Stimulated activated CD4-positive, alpha-beta T cell treated with anti-CD3 and anti-CD28 coated beads, Interleukin-1b, Interleukin-23, amount 100 ng/mL, for 24 hours (primary cell): ENCODE results near the gene ZNF417.
A peak's percentile ranks its signal among the peaks of the same experiment; 100 is the strongest.
"Not testable (repeated sequence)": the region's sequence is repeated elsewhere in the genome, so short reads cannot be mapped to it uniquely, and the experiment has no call there.

ENCODE experiments used
- DNase-seq, 4 experiments: peaks; one replicate each; pipeline ENCODE4 v3.0.0-alpha.2; 2020; ENCODE audit warnings: low read depth in 4 of 4, low spot score in 1 of 4

ZNF417 gene

DNA sequence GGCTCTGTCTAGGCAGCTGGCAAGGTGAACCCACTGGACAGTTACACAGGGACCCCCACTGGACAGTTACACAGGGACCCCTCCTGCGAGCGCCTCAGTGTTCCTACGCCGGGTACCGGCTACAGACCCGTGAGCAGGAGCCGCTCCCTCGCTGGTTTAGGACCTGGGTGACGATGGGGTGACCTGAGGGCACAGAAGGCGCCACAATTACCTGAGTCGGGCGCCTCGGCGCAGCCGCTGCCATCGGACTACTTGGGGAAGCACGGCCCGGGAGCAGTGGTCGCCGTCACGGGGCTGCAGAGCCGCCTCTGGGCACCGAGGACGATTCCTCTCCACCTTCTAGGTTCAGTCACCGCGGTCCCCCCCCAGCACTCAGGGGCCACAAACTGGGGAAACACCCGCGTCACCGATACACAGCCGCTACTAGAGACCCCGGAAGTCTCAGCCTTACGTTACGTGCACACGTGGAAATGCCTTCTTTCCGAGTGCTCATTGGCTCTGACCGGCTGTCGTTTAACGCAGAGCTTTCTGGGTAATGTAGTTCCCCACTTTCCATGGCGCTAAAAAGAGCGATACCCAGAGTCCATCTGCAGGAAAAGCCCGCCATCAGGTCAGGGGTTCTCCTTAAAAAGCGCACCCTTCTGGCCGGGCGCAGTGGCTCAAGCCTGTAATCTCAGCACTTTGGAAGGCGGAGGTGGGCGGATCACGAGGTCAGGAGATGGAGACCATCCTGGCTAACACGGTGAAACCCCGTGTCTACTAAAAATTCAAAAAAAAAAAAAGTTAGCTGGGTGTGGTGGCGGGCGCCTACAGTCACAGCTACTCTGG, at the start of gene ZNF417:
Gene ZNF417, minus strand, starts transcription at position 425 of the 828 bp plus-strand sequence. Its CDS starts 181 bp downstream, at position 244.
- peak; percentile 45 to 70 (median 58) for DNase-seq

DNA sequence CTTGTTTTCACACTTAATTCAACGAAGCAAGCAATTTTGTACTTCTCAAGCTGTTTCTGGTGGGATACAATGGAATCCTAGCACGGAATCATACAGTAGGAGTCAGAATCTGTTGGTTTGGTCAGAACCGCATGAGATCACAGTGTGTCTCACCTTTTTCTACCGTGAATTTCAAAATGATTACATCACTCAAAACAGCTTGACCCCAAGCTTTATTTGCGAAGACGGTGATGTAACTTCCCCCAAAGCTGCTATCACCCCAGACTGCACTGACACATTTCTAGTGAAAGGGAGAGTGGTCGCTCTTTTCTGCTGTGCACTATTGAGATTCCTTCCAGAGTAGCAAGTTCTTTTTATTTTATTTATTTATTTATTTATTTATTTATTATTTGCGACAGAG, 48.4 kb upstream of the ZNF417 start:
- DNase-seq = no peak

DNA sequence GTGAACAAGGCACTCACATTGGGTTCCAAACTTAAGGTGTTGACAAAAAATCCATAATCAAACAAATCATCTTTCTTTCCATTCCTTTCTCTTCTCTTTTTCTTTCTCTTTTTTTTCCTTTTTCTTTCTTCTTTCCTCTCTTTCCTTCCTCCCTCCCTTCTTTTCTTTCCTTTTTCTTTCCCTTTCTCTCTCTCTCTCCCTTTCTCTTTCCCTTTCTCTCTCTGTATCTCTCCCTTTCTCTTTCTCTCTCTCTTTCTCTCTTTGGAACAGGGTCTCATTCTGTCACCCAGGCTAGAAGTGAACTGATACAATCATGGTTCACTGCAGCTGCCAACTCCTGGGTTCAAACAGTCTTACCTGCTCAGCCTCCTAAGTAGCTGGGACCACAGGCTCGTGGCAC, 45.4 kb upstream of the ZNF417 start:
- DNase-seq = no peak

DNA sequence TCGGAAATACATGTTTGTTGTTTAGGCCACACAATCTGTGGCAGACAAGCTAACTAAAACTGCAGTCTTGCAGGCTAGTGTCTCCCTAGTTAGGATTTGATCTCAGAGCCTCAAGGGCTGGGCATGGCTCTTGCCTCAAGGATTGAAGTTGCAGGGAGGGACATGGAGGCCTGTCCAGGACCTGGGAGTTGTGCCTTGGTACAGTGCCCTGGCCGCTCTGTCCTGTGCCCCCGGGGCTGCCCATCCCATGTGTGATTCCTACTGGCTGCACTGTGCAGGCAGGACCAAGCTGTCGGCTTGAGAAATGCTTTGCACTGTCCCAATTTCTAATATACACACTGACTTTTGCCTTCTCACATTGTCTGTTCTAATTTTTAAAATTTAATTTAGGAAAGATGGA, 38.6 kb upstream of the ZNF417 start:
- DNase-seq = no peak

DNA sequence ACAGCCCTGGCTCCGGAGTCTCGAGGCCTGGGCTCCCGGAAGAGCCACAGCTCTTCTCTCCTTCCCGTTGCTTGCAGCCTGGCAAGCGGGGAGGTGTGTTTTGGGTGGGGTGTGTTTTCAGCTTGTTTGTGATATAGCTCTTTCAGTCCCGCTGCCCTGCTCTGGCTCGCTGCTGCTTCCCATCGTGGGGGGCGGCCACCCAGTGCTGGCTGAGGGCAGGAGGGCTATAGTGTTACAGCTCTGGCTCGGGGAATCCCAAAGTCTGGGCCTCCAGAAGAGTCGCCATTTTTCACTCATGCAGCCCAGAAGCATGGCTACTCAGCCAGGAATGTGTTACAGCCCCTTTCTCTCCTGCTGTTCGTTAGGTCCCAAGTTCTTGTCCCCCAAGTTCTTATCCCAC, 33.3 kb upstream of the ZNF417 start:
- DNase-seq = no peak

DNA sequence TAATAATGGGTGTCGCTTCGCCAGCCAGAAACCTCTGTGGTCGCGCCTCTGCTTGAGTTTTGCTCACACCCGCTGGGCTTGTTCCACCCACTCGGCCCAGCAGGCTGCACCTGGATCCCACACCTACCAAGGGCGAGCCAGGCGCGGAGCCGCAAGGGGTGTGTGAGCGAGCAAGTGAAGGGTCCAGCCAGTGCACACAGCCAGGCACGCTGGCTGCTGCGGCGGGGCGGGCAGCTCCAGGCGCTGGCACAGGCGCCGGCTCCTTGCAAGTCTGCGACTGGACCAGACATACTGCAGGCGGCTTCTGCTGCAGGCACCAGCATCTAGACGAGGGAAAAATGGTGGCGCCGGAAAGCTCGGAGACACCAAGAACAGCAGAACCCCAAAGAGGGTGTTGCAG, 32.9 kb upstream of the ZNF417 start:
- no peak for DNase-seq

DNA sequence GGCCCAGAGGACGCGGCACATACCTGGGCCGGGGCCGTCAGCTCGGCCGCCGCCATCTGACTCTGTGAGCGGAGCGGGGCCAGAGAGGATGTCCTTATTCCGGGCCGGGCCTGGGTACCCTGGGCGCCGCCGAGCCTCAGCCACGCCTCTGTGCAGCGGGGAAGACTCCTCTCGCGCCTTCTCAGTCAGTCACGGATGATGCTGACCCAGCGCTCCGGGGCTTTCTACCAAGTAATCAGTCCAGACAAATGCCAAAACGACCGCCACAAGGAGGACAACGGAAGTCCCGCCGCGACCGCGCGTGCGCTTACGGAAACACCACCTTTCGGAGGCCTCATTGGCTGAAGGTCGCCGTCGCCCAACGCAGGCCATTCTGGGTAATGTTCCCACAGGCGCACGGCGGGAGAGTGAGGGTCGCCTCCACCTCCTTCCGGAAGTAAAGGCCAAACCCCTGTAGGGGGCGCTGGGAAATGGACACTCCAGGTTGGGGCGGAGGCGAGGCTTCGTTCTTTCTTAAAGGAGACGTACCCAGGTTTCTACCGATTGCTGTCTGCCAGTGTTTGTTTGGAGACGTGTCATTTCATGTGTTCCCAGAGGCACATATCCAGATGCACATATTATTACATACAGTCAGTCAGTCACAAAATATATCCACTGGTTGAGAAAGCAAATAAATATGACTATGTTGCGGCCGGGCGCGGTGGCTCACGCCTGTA, 31.2 kb upstream of the ZNF417 start, which contains the start of gene ZNF256:
Gene ZNF256, minus strand, starts transcription at position 288 of the 716 bp plus-strand sequence. Its CDS starts 232 bp downstream, at position 56.
- peak; percentile 79 to 86 (median 84) for DNase-seq

DNA sequence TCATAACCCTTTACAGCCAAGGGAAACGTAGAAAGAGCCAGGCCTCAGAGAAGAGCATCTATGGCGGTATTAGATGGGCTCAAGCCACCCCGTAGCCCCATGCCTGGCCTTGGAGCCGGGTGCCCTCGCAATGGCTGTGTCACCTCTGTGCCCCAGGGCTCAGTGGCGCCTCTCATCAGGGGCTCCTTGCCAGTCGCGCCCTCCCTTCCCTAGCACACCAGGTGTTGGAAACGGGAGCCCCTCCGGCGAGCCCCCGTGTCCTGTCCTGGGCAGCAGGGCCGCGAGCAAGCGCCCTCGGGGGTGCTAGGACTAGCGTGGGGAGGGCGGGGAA, 30.7 kb upstream of the ZNF417 start:
- no peak for DNase-seq

DNA sequence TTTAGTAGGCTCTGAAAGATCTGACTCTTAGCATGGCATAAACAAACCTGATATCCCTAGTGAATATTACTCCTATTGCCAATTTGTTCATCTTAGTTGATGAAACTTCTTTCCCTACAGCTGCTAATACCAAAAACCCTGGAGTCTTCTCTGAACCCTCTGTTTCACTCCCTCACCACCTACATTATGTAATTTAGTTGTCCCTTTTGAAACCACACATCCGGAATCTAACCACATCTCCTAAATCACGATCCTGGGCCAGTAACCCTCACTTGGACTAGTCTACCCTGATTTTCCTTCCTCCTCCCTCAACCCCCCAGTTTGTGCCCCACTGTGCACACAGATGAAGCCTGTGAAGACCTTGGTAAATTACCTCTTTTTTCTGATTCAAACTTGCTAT, 29.9 kb upstream of the ZNF417 start:
- DNase-seq = no peak

DNA sequence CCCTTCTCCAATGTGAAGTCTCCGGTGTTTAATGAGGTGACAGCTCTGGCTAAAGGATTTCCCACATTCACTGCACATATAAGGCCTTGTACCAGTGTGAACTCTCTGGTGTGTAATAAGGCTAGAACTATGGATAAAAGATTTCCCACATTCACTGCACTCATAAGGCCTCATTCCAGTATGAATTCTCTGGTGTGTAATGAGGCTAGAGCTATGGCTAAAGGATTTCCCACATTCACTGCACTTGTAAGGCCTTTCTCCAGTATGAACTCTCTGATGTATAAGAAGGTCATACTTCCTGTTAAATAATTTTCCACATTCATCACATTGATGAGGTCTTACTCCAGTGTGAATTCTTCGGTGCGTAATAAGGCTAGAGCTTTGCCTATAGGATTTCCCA, 25.2 kb upstream of the ZNF417 start:
- no peak for DNase-seq

DNA sequence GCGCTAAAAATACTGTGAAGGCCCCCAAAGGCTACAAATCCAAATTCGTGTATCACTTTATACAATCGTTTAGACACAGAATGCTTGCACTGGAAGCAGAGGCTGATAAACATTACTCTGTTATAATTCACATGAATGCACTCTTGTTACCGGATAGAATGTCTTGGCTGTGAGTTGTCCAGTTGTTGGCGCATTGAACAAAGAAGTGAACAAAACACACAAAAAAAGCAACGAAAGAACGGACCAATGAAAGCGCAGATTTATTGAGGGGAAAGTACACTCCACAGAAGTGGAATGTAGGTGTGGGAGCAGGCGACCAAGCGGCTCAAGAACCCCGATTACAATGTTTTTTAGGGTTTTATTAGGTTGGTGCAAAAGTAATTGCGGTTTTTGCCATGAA, 19.3 kb upstream of the ZNF417 start:
- no peak for DNase-seq

DNA sequence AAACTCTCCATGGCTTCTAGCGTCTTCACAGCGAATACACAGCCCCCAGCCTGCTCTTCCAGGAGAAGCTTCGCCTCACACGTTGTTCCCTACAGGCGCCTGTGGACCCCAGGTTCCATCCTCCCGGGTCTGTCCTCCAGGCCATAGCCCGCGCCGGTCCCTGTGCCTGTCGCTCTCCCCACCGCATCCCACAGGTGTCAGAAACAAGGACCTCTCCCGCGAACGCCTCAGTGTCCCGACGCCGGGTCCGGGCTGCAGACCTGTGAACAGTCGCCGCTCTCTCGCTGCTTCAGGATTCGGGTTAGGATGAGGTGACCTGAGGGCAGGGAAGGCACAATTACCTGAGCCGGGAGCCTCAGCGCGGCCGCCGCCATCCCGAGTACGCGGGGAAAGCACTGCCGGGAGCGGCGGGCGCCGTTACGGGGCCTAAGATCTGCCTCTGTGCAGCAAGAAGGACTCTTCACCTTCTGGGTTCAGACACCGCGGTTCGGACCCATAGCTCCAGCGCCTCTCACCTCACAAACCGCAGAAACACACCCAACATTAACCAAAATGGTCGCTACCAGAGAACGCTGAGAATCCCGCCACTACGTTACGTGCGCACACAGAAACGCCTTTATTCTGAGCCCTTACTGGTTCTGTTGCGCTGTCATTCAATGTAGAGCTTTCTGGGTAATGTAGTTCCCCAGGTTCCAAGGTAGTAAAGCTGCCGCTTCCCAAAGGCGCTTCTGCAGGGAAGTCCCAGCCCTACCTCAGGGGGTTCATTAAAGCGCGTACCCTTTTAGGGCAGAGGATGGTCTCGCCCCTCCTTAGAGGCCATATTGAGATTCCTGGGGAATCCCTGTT, 18.7 kb upstream of the ZNF417 start, which contains the start of gene ZNF418:
Gene ZNF418, minus strand, starts transcription at position 583 of the 846 bp plus-strand sequence. CDS start 1,580 bp downstream, outside the sequence.
- DNase-seq = peak in 1 of 4 experiments; percentile 8

DNA sequence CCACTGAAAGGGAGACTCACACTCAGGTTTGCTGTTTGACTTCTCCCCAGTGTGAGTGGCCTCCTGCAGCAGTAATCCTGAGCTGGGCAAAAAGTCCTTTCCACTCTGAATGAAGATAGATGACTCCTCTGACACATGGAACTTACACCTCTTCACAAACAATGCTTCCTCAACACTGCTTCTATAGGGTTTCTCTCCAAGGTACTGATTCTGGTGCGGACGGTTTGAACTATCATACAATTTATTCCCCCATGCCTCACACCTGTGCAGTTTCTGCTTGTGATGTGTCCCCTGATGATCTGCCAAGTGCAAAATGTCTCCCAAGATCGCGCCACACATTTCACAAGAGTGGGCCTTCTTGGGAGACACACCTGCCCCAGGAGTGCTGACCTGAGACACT, 11.2 kb upstream of the ZNF417 start:
- no peak for DNase-seq

DNA sequence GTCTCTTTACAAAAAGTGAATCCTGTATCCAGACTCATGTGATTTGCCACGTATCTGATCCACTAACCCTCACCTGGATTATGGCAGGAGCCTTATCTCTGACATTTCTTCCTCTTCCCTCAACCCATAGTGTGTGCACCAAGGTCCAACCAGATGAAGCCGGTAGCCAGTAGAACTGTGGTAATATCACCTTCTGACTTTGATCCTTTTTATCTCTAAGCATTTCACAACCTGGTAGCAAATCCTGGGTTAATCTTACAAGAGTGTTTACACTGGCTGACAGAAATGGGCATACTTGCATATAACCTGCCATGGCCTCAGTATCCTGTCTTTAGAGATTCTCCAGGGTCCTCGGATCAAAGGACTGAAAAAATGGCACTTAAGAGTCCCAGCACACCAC, 1.9 kb downstream of the ZNF417 start:
- DNase-seq = no peak

DNA sequence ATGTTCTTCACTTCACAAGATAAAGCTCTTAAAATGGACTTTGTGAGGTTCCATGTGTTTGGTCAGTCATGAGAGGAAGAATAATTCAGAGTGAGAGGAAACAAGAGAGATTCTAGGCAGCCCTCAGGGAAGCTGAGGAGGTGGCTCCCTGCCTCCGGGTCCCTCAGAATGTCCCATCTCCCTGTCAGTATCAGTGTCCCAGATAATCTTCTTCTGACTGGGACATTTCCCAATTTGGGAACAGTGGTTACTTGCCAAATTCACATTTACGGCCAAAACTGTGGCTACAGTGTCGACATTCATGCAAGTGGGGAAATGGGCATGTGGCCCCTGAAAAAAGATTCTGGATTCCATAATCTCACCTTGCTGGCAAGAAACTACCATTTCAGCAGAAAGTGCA, 9.0 kb downstream of the ZNF417 start:
- no peak for DNase-seq

DNA sequence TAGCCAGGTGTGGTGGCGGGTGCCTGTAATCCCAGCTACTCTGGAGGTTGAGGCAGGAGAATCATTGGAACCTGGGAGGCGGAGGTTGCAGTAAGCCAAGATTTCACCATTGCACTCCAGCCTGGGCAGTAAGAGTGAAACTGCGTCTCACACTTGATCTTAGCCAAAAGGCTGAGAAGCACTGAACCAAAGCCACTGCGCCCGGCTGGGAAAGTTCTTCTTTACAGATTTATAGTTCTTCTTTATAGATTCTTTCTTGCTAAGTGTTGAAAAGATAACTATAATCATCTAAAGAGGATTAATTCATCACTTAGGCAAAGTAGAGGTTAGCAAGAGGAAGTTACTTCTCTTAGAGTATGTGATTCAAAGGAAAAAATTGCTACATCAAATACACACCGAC, 11.1 kb downstream of the ZNF417 start:
- no peak for DNase-seq

DNA sequence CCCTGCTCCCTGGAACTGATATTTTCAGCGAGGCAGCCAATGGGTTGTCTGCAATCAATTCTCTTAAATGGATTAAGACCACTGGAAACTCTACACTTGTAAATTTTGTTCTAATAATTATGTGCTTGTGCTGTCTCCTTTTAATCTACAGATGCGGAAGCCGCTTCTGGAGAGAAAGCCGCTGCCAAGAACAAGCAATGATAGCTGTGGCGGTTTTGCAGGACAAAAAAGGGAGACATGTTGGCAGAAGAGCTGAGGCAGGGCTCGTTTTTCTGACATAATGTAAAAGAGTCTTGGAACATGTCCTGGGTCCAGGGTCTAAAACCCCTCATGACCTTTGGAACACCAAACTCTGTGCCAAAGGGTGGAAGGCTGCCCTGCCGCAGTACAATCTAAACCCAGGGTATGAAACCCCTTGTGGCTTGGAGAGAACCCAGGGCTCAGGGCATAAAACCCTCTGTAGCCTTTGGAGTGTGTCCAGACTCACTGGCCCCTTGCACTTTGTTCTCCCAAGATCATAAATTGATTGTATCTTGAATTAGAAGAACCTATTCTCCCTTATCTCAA, 12.7 kb downstream of the ZNF417 start:
- no peak for DNase-seq

DNA sequence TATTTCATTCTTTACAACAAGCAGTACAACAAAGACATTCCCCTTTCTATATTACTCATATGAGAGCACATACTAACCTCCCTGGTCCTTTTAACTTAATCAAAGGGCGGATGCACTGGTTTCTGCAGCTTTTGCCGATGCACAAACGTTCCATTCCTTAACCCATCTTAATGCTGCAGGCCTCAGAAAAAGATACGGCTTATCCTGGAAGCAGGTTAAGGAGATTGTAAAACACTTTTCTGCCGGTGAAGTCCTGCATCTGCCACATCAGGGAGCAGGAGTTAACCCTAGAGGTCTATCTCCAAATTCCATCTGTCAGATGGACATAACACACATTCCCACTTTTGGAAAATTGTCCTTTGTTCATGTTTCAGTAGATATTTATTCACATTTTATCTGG, 16.1 kb downstream of the ZNF417 start:
- no peak for DNase-seq

DNA sequence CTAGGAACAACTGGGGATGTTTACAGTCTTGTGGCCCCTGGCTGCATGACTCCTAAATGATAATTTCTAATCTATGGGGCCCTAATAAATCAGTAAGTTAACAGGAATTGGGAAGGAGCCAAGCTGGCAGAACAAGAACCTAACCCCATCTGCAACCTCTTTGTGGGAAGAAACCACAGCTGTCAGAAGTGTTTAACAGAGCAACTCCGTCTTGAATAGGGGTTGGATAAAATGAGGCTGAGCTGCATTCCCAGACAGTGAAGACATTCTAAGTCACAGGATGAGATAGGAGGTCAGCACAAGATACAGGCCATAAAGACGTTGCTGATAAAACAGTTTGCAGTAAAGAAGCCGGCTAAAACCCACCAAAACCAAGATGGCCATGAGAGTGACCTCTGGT, 25.7 kb downstream of the ZNF417 start:
- DNase-seq = not testable (repeated sequence)

DNA sequence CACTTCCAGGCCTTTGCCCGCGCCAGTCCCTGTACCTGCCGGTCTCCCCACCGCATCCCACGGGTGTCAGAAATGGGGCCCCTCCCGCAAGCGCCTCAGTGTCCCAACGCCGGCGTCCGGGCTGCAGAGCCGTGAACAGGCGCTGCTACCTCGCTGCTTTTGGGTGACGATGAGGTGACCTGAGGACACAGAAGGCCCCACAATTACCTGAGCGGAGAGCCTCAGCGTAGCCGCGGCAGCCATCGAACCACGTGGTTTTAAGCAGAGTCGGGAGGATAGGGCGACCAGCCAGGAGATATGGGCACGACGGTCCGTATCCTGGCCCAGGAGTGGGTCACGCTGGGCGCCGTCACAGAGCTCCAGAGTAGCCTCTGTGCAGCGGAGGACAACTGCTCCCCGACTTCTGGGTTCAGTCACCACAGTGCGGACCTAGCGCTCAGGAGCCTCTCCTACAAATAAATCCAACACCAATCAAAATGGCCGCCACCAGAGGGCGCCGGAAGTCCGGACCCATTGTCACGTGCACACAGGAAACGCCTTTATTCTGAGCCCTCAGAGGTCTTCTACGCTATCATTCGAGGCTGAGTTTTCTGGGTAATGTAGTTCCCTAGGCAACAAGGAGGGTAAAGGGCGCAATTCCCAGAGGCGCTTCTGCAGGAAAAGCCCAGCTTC, 27.7 kb downstream of the ZNF417 start, which contains the start of gene ZNF814:
Gene ZNF814, minus strand, starts transcription at position 478 of the 672 bp plus-strand sequence. Its CDS starts 235 bp downstream, at position 243.
- DNase-seq = peak; percentile 49 to 69 (median 66)
